H9 (cell line): ENCODE measurements around the gene PIAS1. TPM values are rescaled to one million over a fixed set of nuclear protein-coding genes. Genes with fewer than 3 reads are reported as not detected.
A peak's percentile ranks its signal among the peaks of the same experiment; 100 is the strongest.

Source experiments
- DNase-seq: peaks from one replicate; pipeline ENCODE4 v3.0.0-alpha.2; 2017
- H2AFZ ChIP-seq: one replicate; pipeline ENCODE4 v1.6.1; 2013; ENCODE audit warnings: mild to moderate bottlenecking, low read length, control low read depth, moderate library complexity
- H2AK5ac ChIP-seq: 2 replicates; pipeline ENCODE4 v1.6.1; 2013; ENCODE audit warnings: low read length, control low read depth, mixed read lengths; ENCODE audit not compliant: insufficient read length
- H2BK120ac ChIP-seq: one replicate; pipeline ENCODE4 v1.6.1; 2013; ENCODE audit warnings: low read depth, mild to moderate bottlenecking, low read length, control low read depth, inconsistent platforms; ENCODE audit not compliant: poor library complexity, severe bottlenecking
- H2BK12ac ChIP-seq: 2 replicates; pipeline ENCODE4 v1.6.1; 2013; ENCODE audit warnings: low read length, control low read depth, mixed read lengths, low read depth; ENCODE audit not compliant: insufficient read length
- H2BK15ac ChIP-seq: 2 replicates; pipeline ENCODE4 v1.6.1; 2013; ENCODE audit warnings: low read depth, low read length, control low read depth
- H2BK20ac ChIP-seq: one replicate; pipeline ENCODE4 v1.6.1; 2013; ENCODE audit warnings: low read depth, mild to moderate bottlenecking, low read length, control low read depth, inconsistent platforms; ENCODE audit not compliant: poor library complexity, severe bottlenecking
- H2BK5ac ChIP-seq: 2 replicates; pipeline ENCODE4 v1.6.1; 2013; ENCODE audit warnings: low read length, control low read depth, mixed read lengths; ENCODE audit not compliant: insufficient read length
- H3K14ac ChIP-seq: 2 replicates; pipeline ENCODE4 v1.6.1; 2013; ENCODE audit warnings: low read length, control low read depth; ENCODE audit not compliant: insufficient read depth
- H3K18ac ChIP-seq: 2 replicates; pipeline ENCODE4 v1.6.1; 2013; ENCODE audit warnings: low read depth, mild to moderate bottlenecking, mixed read lengths, low read length, control low read depth; ENCODE audit not compliant: insufficient read length
- H3K23ac ChIP-seq: 2 replicates; pipeline ENCODE4 v1.6.1; 2013; ENCODE audit warnings: low read length, control low read depth, mixed read lengths, low read depth; ENCODE audit not compliant: insufficient read length
- H3K23me2 ChIP-seq: 2 replicates; pipeline ENCODE4 v1.6.1; 2013; ENCODE audit warnings: low read depth, mild to moderate bottlenecking, mixed read lengths, low read length, control low read depth; ENCODE audit not compliant: insufficient read length, poor library complexity, severe bottlenecking
- H3K27ac ChIP-seq: 2 replicates; pipeline ENCODE4 v1.5.1; 2013; ENCODE audit warnings: low read length, control low read depth, mixed read lengths, low read depth; ENCODE audit not compliant: insufficient read length
- H3K27me3 ChIP-seq: 2 replicates; pipeline ENCODE4 v1.6.1; 2013; ENCODE audit warnings: low read length, control low read depth, inconsistent platforms; ENCODE audit not compliant: insufficient read depth
- H3K4ac ChIP-seq: 2 replicates; pipeline ENCODE4 v1.6.1; 2013; ENCODE audit warnings: low read depth, mild to moderate bottlenecking, control low read depth, inconsistent platforms, low read length, moderate library complexity
- H3K4me1 ChIP-seq: 2 replicates; pipeline ENCODE4 v1.6.1; 2013; ENCODE audit warnings: low read length, control low read depth, inconsistent platforms; ENCODE audit not compliant: insufficient read depth
- H3K4me2 ChIP-seq: 2 replicates; pipeline ENCODE4 v1.6.1; 2013; ENCODE audit warnings: low read length, control low read depth, mixed read lengths; ENCODE audit not compliant: insufficient read length, insufficient read depth
- H3K56ac ChIP-seq: 2 replicates; pipeline ENCODE4 v1.6.1; 2013; ENCODE audit warnings: low read depth, mild to moderate bottlenecking, mixed read lengths, low read length, control low read depth; ENCODE audit not compliant: insufficient read length
- H3K79me1 ChIP-seq: 2 replicates; pipeline ENCODE4 v1.6.1; 2013; ENCODE audit warnings: low read depth, mild to moderate bottlenecking, moderate library complexity, low read length, control low read depth, inconsistent platforms; ENCODE audit not compliant: insufficient read depth, poor library complexity, severe bottlenecking
- H3K79me2 ChIP-seq: 2 replicates; pipeline ENCODE4 v1.6.1; 2013; ENCODE audit warnings: low read length, control low read depth, inconsistent platforms; ENCODE audit not compliant: insufficient read depth
- H3K9ac ChIP-seq: 2 replicates; pipeline ENCODE4 v1.6.1; 2013; ENCODE audit warnings: low read length, control low read depth, mixed read lengths; ENCODE audit not compliant: insufficient read length; ENCODE audit errors: extremely low read depth
- H3K9me3 ChIP-seq: one replicate; pipeline ENCODE4 v1.6.1; 2013; ENCODE audit warnings: low read depth, low read length, inconsistent platforms; ENCODE audit not compliant: control insufficient read depth
- H3T11ph ChIP-seq: one replicate; pipeline ENCODE4 v1.6.1; 2013; ENCODE audit warnings: mild to moderate bottlenecking, low read length, control low read depth, inconsistent platforms
- H4K20me1 ChIP-seq: one replicate; pipeline ENCODE4 v1.6.1; 2013; ENCODE audit not compliant: control insufficient read depth, insufficient read length, insufficient read depth
- H4K5ac ChIP-seq: 2 replicates; pipeline ENCODE4 v1.6.1; 2013; ENCODE audit warnings: low read depth, mild to moderate bottlenecking, mixed read lengths, low read length, control low read depth; ENCODE audit not compliant: insufficient read length
- H4K8ac ChIP-seq: replicated peaks from 2 replicates; pipeline ENCODE4 v1.6.1; 2013; ENCODE audit warnings: low read length, control low read depth, mixed read lengths, low read depth; ENCODE audit not compliant: insufficient read length
- H4K91ac ChIP-seq: 2 replicates; pipeline ENCODE4 v1.6.1; 2013; ENCODE audit warnings: low read depth, mild to moderate bottlenecking, moderate library complexity, mixed read lengths, low read length, control low read depth; ENCODE audit not compliant: insufficient read length
- H3K27ac Mint-ChIP-seq, 3 experiments: 2 replicates in 2 of 3; 3 replicates in 1 of 3; pipeline ENCODE4 v1.8.0; 2020 to 2021; ENCODE audit warnings: mixed read lengths in 3 of 3, mild to moderate bottlenecking in 1 of 3, moderate library complexity in 1 of 3
- H3K27me3 Mint-ChIP-seq: 2 replicates; pipeline ENCODE4 v1.8.0; 2021; ENCODE audit warnings: low read depth, mild to moderate bottlenecking, moderate library complexity, mixed read lengths
- H3K36me3 Mint-ChIP-seq, 3 experiments: 2 replicates in 2 of 3; 3 replicates in 1 of 3; pipeline ENCODE4 v1.8.0; 2020 to 2021; ENCODE audit warnings: low read depth in 3 of 3, mixed read lengths in 3 of 3; ENCODE audit not compliant: insufficient read depth in 1 of 3
- H3K4me1 Mint-ChIP-seq, 2 experiments: 2 replicates each; pipeline ENCODE4 v1.8.0; 2020; ENCODE audit warnings: mixed read lengths in 2 of 2
- H3K4me3 Mint-ChIP-seq, 2 experiments: 2 replicates in 1 of 2; 3 replicates in 1 of 2; pipeline ENCODE4 v1.8.0; 2020 to 2021; ENCODE audit warnings: mild to moderate bottlenecking in 2 of 2, mixed read lengths in 2 of 2, moderate library complexity in 1 of 2
- H3K9me3 Mint-ChIP-seq, 2 experiments: 2 replicates in 1 of 2; 3 replicates in 1 of 2; pipeline ENCODE4 v1.8.0; 2020; ENCODE audit warnings: mild to moderate bottlenecking in 2 of 2, mixed read lengths in 2 of 2, moderate library complexity in 1 of 2
- CTCF ChIP-seq: fragments of 200-600 bp; sonication (generic); conservative IDR thresholded peaks from 3 replicates; pipeline ENCODE4 v1.8.0; 2021; ENCODE audit warnings: antibody characterized with exemption, mild to moderate bottlenecking
- WGBS: extraction: QIAGEN DNeasy Blood & Tissue Kit; methylation state at CpG from one replicate; pipeline ENCODE4 v1.1.7; 2013; ENCODE audit warnings: missing lambda C conversion rate, low lambda C conversion rate, mixed read lengths; ENCODE audit not compliant: insufficient read length; ENCODE audit errors: extremely low coverage; 5-methylcytosine and 5-hydroxymethylcytosine counted together
- total RNA-seq: library from RNA; stranded (reverse); gene quantifications from 2 replicates; pipeline ENCODE4 v1.2.1, GENCODE V29; 2021

PIAS1 gene
- total RNA-seq, 1 experiment from 2014 or later, result 31.1 TPM

GRCh38 chr15:68231102-68231818, 177.1 kb downstream of the PIAS1 start:
- H3K27ac ChIP-seq, result no peak overlapping the region
- TF ChIP-seq CTCF, result no peak
- peak overlapping the region in 1 of 3 experiments; percentile 49; a peak in 2 of 7 replicates for H3K27ac Mint-ChIP-seq

More at GRCh38 chr15:68231102-68231818, 177.1 kb downstream of the PIAS1 start:
- Histone ChIP-seq H3K4me1 (peaks cover 12% of the 10 kb centered on the region; the same call in 1 of the 2 replicates), H2BK20ac (no peak overlapping the region), H4K91ac (no peak overlapping the region), H2AK5ac (no peak overlapping the region), H3K18ac (no peak overlapping the region), H4K8ac (no peak overlapping the region), H2BK120ac (no peak overlapping the region), H3K23me2 (peaks cover 16% of the 10 kb centered on the region), H2AFZ (no peak overlapping the region), H2BK12ac (no peak overlapping the region), H3T11ph (no peak overlapping the region), H3K4me2 (no peak overlapping the region), H4K20me1 (no peaks in the 10 kb centered on the region), H3K79me1 (no peaks in the 10 kb centered on the region), H3K56ac (no peak overlapping the region), H2BK15ac (no peak overlapping the region), H3K14ac (no peak overlapping the region), H3K9ac (no peak overlapping the region), H3K79me2 (peaks cover 16% of the 10 kb centered on the region; the same call in 1 of the 2 replicates), H3K9me3 (no peaks in the 10 kb centered on the region), H3K27me3 (no peaks in the 10 kb centered on the region), H2BK5ac (no peak overlapping the region), H3K23ac (no peak overlapping the region), H4K5ac (no peak overlapping the region), H3K4ac (no peak overlapping the region)
- H3K4me1 Mint-ChIP-seq, result peaks cover 35 to 46% of the 10 kb centered on the region in 2 experiments
- H3K4me3 Mint-ChIP-seq, result peak overlapping the region in 1 of 2 experiments; percentile 71; a peak in 3 of 5 replicates
- H3K27me3 Mint-ChIP-seq, result peaks cover 16% of the 10 kb centered on the region
- no CpG with 5 or more reads among the region's 9 CpGs for WGBS
- no peak for DNase-seq
- peaks cover 0 to 6% (median 0%) of the 10 kb centered on the region in 3 experiments; a peak in 2 of 7 replicates for H3K36me3 Mint-ChIP-seq
- no peaks in the 10 kb centered on the region for H3K9me3 Mint-ChIP-seq
